Epithelial cell of alveolus of lung (primary cell): ENCODE data around the gene RBMY1F. TPM values are rescaled to one million over a fixed set of nuclear protein-coding genes. Genes with fewer than 3 reads are reported as not detected.

Source experiments
- total RNA-seq: library from RNA; depleted of rRNA; stranded (reverse); fragments of >200 nt; gene quantifications from 2 replicates; pipeline ENCODE4 v1.2.1, GENCODE V29; 2015

Gene RBMY1F
- total RNA-seq = not detected in 2 replicates

GRCh38 chrY:22182823-22183222 lies at the start of gene RBMY1F:
Gene RBMY1F, minus strand, starts transcription at chrY:22182923. Its CDS starts 1,954 bp downstream, at chrY:22180969.

Other genes starting within 250 kb of the RBMY1F start
- not detected in 2 replicates for gene RBMY1J, start 220.5 kb upstream of the RBMY1F start, total RNA-seq